Measurements from ENCODE around the gene PTPRD.

- peak in 7 of 11 experiments; percentile 11 to 48 (median 29) for TF ChIP-seq CTCF (IDR thresholded peaks at IDR 0.05 in 8 of 11, conservative IDR thresholded peaks at IDR 0.05 in 3 of 11)
- TF ChIP-seq POLR2A (IDR thresholded peaks at IDR 0.05): no peak
Observed at GRCh38 chr9:9352877-9353481, 1259.8 kb downstream of the PTPRD start.
